IMR-90 (cell line): ENCODE results near the gene ZXDC. TPM values are rescaled to one million over a fixed set of nuclear protein-coding genes. Genes with fewer than 3 reads are reported as not detected.
A peak's percentile ranks its signal among the peaks of the same experiment; 100 is the strongest.

Source experiments
- ATAC-seq: fragments of 200-7000 bp; cut with Tn5 transposase; 2 replicates; pipeline ENCODE4 v1.9.1; 2020; ENCODE audit warnings: low read depth, mild to moderate bottlenecking, moderate library complexity
- BruUV-seq: library from RNA; stranded (reverse); fragments of 400-500 nt; replicated peaks from 2 replicates; lab custom pipeline; 2021; lab: Mats Ljungman, UMichigan
- CTCF ChIA-PET: fragments of 300-600 bp; formaldehyde crosslinking; extraction: SDS; loops from one replicate; lab custom pipeline; 2021; ENCODE audit warnings: antibody characterized with exemption; lab: Yijun Ruan, JAX
- POLR2A ChIA-PET: fragments of 300-600 bp; sonication (Branson Sonifier 250); formaldehyde crosslinking; loops from one replicate; lab custom pipeline; 2022; ENCODE audit warnings: antibody characterized with exemption; ENCODE audit not compliant: unreplicated experiment; lab: Charles Lee
- DNase-seq: peaks from one replicate; pipeline ENCODE4 v3.0.0; 2013
- H2AFZ ChIP-seq: replicated peaks from 2 replicates; pipeline ENCODE3; 2013; ENCODE audit warnings: low read length, mild to moderate bottlenecking; ENCODE audit not compliant: poor library complexity
- H2AK5ac ChIP-seq: 2 replicates; pipeline ENCODE4 v1.6.1; 2013; ENCODE audit warnings: low read depth, low read length, inconsistent platforms
- H2AK9ac ChIP-seq: replicated peaks from 2 replicates; pipeline ENCODE3; 2013; ENCODE audit warnings: mild to moderate bottlenecking, low read depth, low read length, moderate library complexity; ENCODE audit not compliant: poor library complexity
- H2BK120ac ChIP-seq: 2 replicates; pipeline ENCODE4 v1.6.1; 2013; ENCODE audit warnings: low read depth, low read length, inconsistent platforms
- H2BK15ac ChIP-seq: 3 replicates; pipeline ENCODE4 v1.6.1; 2013; ENCODE audit warnings: low read depth, low read length, inconsistent platforms
- H2BK20ac ChIP-seq: 2 replicates; pipeline ENCODE4 v1.6.1; 2013; ENCODE audit warnings: low read depth, mild to moderate bottlenecking, inconsistent platforms, low read length, moderate library complexity
- H2BK5ac ChIP-seq: 2 replicates; pipeline ENCODE4 v1.6.1; 2013; ENCODE audit warnings: mild to moderate bottlenecking, low read depth, low read length, inconsistent platforms; ENCODE audit not compliant: poor library complexity, severe bottlenecking
- H3K14ac ChIP-seq: replicated peaks from 2 replicates; pipeline ENCODE4 v1.6.1; 2013; ENCODE audit warnings: low read depth, low read length, inconsistent platforms
- H3K18ac ChIP-seq: 2 replicates; pipeline ENCODE4 v1.6.1; 2013; ENCODE audit warnings: low read depth, low read length, control low read depth
- H3K23ac ChIP-seq: 2 replicates; pipeline ENCODE4 v1.6.1; 2013; ENCODE audit warnings: low read depth, low read length, inconsistent platforms
- H3K27ac ChIP-seq: 2 replicates; pipeline ENCODE4 v1.5.1; 2013; ENCODE audit warnings: mild to moderate bottlenecking, control low read depth, low read length; ENCODE audit not compliant: insufficient read depth
- H3K27me3 ChIP-seq: 2 replicates; pipeline ENCODE4 v1.6.1; 2013; ENCODE audit warnings: low read length; ENCODE audit not compliant: control insufficient read depth, insufficient read depth
- H3K36me3 ChIP-seq: 2 replicates; pipeline ENCODE4 v1.6.1; 2013; ENCODE audit warnings: low read length, mixed read lengths; ENCODE audit not compliant: control insufficient read depth, insufficient read depth
- H3K4ac ChIP-seq: 2 replicates; pipeline ENCODE4 v1.6.1; 2013; ENCODE audit warnings: low read depth, low read length, inconsistent platforms
- H3K4me1 ChIP-seq: 2 replicates; pipeline ENCODE4 v1.6.1; 2013; ENCODE audit warnings: low read length, mixed read lengths; ENCODE audit not compliant: control insufficient read depth, insufficient read depth
- H3K4me2 ChIP-seq: 2 replicates; pipeline ENCODE4 v1.6.1; 2013; ENCODE audit warnings: low read depth, mild to moderate bottlenecking, control low read depth, low read length, moderate library complexity
- H3K4me3 ChIP-seq: 2 replicates; pipeline ENCODE4 v1.5.1; 2013; ENCODE audit warnings: low read depth, mild to moderate bottlenecking, control low read depth, low read length, moderate library complexity; ENCODE audit not compliant: insufficient read depth
- H3K56ac ChIP-seq: 2 replicates; pipeline ENCODE4 v1.6.1; 2013; ENCODE audit warnings: low read length, inconsistent platforms; ENCODE audit not compliant: insufficient read depth; ENCODE audit errors: extremely low read depth
- H3K79me1 ChIP-seq, 2 experiments: 2 replicates each; pipeline ENCODE4 v1.6.1; 2013; ENCODE audit warnings: low read length in 2 of 2, inconsistent platforms in 1 of 2, low read depth in 1 of 2
- H3K9ac ChIP-seq: 2 replicates; pipeline ENCODE4 v1.6.1; 2013; ENCODE audit warnings: low read depth, low read length, control low read depth
- H3K9me1 ChIP-seq: 2 replicates; pipeline ENCODE4 v1.6.1; 2013; ENCODE audit warnings: low read length, inconsistent platforms; ENCODE audit not compliant: insufficient read depth
- H3K9me3 ChIP-seq: 2 replicates; pipeline ENCODE4 v1.6.1; 2013; ENCODE audit warnings: low read length; ENCODE audit not compliant: control insufficient read depth, insufficient read depth
- H4K20me1 ChIP-seq: 2 replicates; pipeline ENCODE4 v1.6.1; 2013; ENCODE audit warnings: low read length, inconsistent platforms; ENCODE audit not compliant: insufficient read depth
- H4K5ac ChIP-seq: 2 replicates; pipeline ENCODE4 v1.6.1; 2013; ENCODE audit warnings: mild to moderate bottlenecking, low read depth, low read length, control low read depth
- H4K8ac ChIP-seq, 2 experiments: 2 replicates each; pipeline ENCODE4 v1.6.1; 2013; ENCODE audit warnings: low read depth in 2 of 2, low read length in 2 of 2, control low read depth in 1 of 2, inconsistent platforms in 1 of 2
- H4K91ac ChIP-seq: 2 replicates; pipeline ENCODE4 v1.6.1; 2013; ENCODE audit warnings: low read depth, low read length, inconsistent platforms; ENCODE audit not compliant: insufficient read depth
- BHLHE40 ChIP-seq: fragments of 150-350 bp; IDR thresholded peaks from 2 replicates; pipeline ENCODE4 v1.6.1; 2016; ENCODE audit warnings: mild to moderate bottlenecking, low read depth, low read length
- CEBPB ChIP-seq: IDR thresholded peaks from 2 replicates; pipeline ENCODE4 v1.6.1; 2012; ENCODE audit warnings: low read depth, low read length, improper control_type of control experiment
- CHD1 ChIP-seq: IDR thresholded peaks from 2 replicates; pipeline ENCODE4 v1.6.1; 2012; ENCODE audit warnings: low read depth, low read length, improper control_type of control experiment
- FOS ChIP-seq: fragments of 150-350 bp; IDR thresholded peaks from 2 replicates; pipeline ENCODE4 v1.6.1; 2016; ENCODE audit warnings: low read depth, low read length
- MAFK ChIP-seq: IDR thresholded peaks from 2 replicates; pipeline ENCODE4 v1.6.1; 2012; ENCODE audit warnings: low read depth, low read length, improper control_type of control experiment
- MAZ ChIP-seq: IDR thresholded peaks from 2 replicates; pipeline ENCODE4 v1.6.1; 2012; ENCODE audit warnings: low read depth, mild to moderate bottlenecking, low read length, improper control_type of control experiment, moderate library complexity, borderline replicate concordance
- MXI1 ChIP-seq: IDR thresholded peaks from 2 replicates; pipeline ENCODE4 v1.6.1; 2012; ENCODE audit warnings: low read depth, mild to moderate bottlenecking, low read length, moderate library complexity, borderline replicate concordance
- RCOR1 ChIP-seq: IDR thresholded peaks from 2 replicates; pipeline ENCODE4 v1.6.1; 2012; ENCODE audit warnings: mild to moderate bottlenecking, low read length, improper control_type of control experiment; ENCODE audit not compliant: insufficient replicate concordance
- SMC3 ChIP-seq: fragments of 150-350 bp; IDR thresholded peaks from 2 replicates; pipeline ENCODE4 v1.6.1; 2016; ENCODE audit warnings: low read depth, mild to moderate bottlenecking, antibody characterized with exemption, low read length, moderate library complexity
- USF2 ChIP-seq: fragments of 150-350 bp; IDR thresholded peaks from 2 replicates; pipeline ENCODE4 v1.6.1; 2017; ENCODE audit warnings: mild to moderate bottlenecking, antibody characterized with exemption, low read length, low read depth
- WGBS, 2 experiments: methylation state at CpG; one replicate each; pipeline versions ENCODE4 v1.1.5 to v1.1.7; 2013; ENCODE audit warnings: missing lambda C conversion rate in 2 of 2; ENCODE audit not compliant: insufficient read length in 1 of 2; ENCODE audit errors: extremely low coverage in 2 of 2; 5-methylcytosine and 5-hydroxymethylcytosine counted together
- dilution Hi-C: fragments of 300-500 bp; cut with HindIII; formaldehyde crosslinking; loops from one replicate; pipeline ENCODE4 v1.14.3; 2018; ENCODE audit warnings: low sequenced_read_pairs; ENCODE audit not compliant: unreplicated experiment
- in situ Hi-C: fragments of 300-500 bp; cut with MboI; formaldehyde crosslinking; loops from 3 replicates; pipeline ENCODE4 v1.14.3; 2019; ENCODE audit warnings: low sequenced_read_pairs, inconsistent platforms, mixed read lengths
- intact Hi-C: fragments of 100-400 bp; cut with micrococcal nuclease; formaldehyde crosslinking; loops from 2 replicates; pipeline ENCODE4 v1.10.0; 2022
- polyA plus RNA-seq, 3 experiments: library from polyadenylated mRNA; depleted of rRNA; stranded (reverse); fragments of >200 nt; gene quantifications; 2 replicates each; pipeline ENCODE4 v1.2.3, GENCODE V29; 2012; ENCODE audit warnings: low replicate concordance in 1 of 3
- total RNA-seq: library from RNA; depleted of rRNA; stranded (reverse); fragments of >200 nt; gene quantifications from 2 replicates; pipeline ENCODE4 v1.2.3, GENCODE V29; 2012

The ZXDC gene
- total and polyA plus RNA-seq, 2 of the 4 experiments (the other 2 are of a cell fraction) = 11.5 to 14.3 TPM

- POLR2A ChIA-PET = no interaction called here
- no peak for TF ChIP-seq USF2
- TF ChIP-seq CEBPB = no peak
- no peak for TF ChIP-seq FOS
- TF ChIP-seq BHLHE40 = no peak
- TF ChIP-seq MAFK = no peak
- TF ChIP-seq MXI1 = no peak
- no peak for TF ChIP-seq SMC3
- TF ChIP-seq CHD1 = no peak
- TF ChIP-seq MAZ = no peak
- TF ChIP-seq RCOR1 = no peak
These were observed 2.2 kb downstream of the ZXDC start for GRCh38 chr3:126473292-126474168.

More at GRCh38 chr3:126473292-126474168, 2.2 kb downstream of the ZXDC start:
- H2AFZ ChIP-seq = no peak overlapping the region
- H2BK20ac ChIP-seq = no peak overlapping the region
- no peaks in the 10 kb centered on the region for H3K9me3 ChIP-seq
- H2BK120ac ChIP-seq = no peak overlapping the region
- peaks cover 16% of the 10 kb centered on the region for H3K4me1 ChIP-seq
- in situ Hi-C loops (no loop called here), dilution Hi-C loops (no loop called here), intact Hi-C loops (loop anchor here (10.0 kb wide), 1 partner anchor 339 kb away; no protein-coding TSS in a partner anchor)
- H3K79me1 ChIP-seq = peaks cover 42 to 62% of the 10 kb centered on the region in 2 experiments
- H4K91ac ChIP-seq = no peak overlapping the region
- DNase-seq (no peak), ATAC-seq (no peak)
- H3K4me3 ChIP-seq = no peak overlapping the region
- H4K8ac ChIP-seq = no peak overlapping the region
- peak overlapping the region; percentile 21; the same call in 1 of the 2 replicates for H3K4me2 ChIP-seq
- WGBS, 2 experiments = no CpG with 5 or more reads among the region's 14 CpGs
- CTCF ChIA-PET = no interaction called here
- H3K27me3 ChIP-seq = no peaks in the 10 kb centered on the region
- H4K20me1 ChIP-seq = peaks cover 45% of the 10 kb centered on the region
- H3K56ac ChIP-seq = no peak overlapping the region
- no peak overlapping the region for H2BK15ac ChIP-seq
- peaks cover 26% of the 10 kb centered on the region for H3K9me1 ChIP-seq
- no peak overlapping the region for H4K5ac ChIP-seq
- BruUV-seq = no TSS peak
- H3K36me3 ChIP-seq = peaks cover 28% of the 10 kb centered on the region
- no peak overlapping the region for H3K27ac ChIP-seq
- H2AK9ac ChIP-seq = no peak overlapping the region
- no peak overlapping the region for H3K4ac ChIP-seq
- H2AK5ac ChIP-seq = no peak overlapping the region
- H3K14ac ChIP-seq = peak overlapping the region; percentile 57
- no peak overlapping the region for H2BK5ac ChIP-seq
- H3K23ac ChIP-seq = peak overlapping the region; percentile 92; the same call in 1 of the 2 replicates
- no peak overlapping the region for H3K18ac ChIP-seq
- no peak overlapping the region for H3K9ac ChIP-seq
